DMS153 treated with DMSO at 0.1 percent for 48 hours (cell line): ENCODE measurements around the gene ZNF579.
A peak's percentile ranks its signal among the peaks of the same experiment; 100 is the strongest.
"Not testable (repeated sequence)": the region's sequence is repeated elsewhere in the genome, so short reads cannot be mapped to it uniquely, and the experiment has no call there.

Source experiments
- DNase-seq: peaks from one replicate; lab custom pipeline; 2025; ENCODE audit not compliant: unreplicated experiment; lab: John Stamatoyannopoulos, UW

Gene ZNF579

GRCh38 chr19:55594996-55595545, 14.4 kb upstream of the ZNF579 start:
- DNase-seq = no peak

GRCh38 chr19:55593096-55593772, 12.6 kb upstream of the ZNF579 start:
- DNase-seq = no peak

- DNase-seq = no peak
These were observed 11.9 kb upstream of the ZNF579 start for GRCh38 chr19:55592391-55593090.

DNA sequence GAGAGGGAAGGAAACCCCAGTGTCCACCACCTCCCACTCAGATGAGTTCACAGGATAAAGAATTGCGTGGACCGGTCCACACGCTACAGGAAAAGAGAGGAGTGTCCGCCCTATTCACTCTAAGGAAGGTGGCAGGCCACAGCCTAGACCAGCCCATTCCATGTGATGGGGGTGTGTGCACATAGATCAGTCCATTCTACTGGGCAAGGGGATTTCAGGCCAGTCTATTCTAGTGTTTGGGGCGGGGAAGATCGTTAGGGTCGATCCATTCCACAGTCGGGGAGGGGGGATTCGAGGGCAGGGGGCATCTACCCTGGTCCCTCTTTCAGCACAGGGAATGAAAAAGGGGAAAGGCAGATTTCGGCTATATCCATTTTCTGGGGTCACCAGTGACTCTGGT, 10.9 kb upstream of the ZNF579 start:
- no peak for DNase-seq

DNA sequence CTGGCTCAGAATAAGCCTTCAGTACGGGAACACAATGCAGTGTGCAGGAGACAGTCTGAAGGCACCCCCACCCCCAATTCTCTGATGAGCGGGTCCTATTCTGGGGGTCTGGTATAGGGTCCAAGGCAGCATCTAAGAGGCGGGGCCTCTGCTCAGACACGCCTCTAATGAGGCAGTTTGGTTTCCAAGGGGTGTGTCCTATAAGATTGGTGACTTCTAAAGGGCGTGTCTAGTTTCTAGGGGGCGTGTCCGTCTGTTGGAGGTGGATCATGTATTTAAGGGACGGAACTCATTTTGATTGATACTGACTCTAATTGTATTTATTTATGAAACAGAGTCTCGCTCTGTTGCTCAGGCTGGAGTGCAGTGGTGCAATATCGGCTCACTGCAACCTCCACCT, 10.0 kb upstream of the ZNF579 start:
- no peak for DNase-seq

- DNase-seq = no peak
These were observed 9.5 kb upstream of the ZNF579 start for GRCh38 chr19:55590109-55590508.

DNA sequence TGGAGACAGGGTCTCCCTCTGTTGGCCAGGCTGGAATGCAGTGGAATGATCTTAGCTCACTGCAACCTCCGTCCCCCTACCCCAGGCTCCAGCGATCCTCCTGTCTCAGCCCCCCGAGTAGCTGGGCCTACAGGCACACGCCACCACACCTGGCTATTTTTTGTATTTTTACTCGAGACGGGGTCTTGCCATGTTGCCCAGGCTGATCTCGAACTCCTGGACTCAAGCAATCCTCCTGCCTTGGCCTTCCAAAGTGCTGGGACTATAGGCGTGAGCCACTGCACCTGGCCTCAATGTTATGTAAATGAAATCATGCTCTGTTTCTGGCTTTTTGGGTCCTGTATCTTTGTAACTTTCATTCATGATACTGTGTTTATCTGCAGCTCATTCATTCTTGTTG, 8.1 kb upstream of the ZNF579 start:
- DNase-seq = no peak

DNA sequence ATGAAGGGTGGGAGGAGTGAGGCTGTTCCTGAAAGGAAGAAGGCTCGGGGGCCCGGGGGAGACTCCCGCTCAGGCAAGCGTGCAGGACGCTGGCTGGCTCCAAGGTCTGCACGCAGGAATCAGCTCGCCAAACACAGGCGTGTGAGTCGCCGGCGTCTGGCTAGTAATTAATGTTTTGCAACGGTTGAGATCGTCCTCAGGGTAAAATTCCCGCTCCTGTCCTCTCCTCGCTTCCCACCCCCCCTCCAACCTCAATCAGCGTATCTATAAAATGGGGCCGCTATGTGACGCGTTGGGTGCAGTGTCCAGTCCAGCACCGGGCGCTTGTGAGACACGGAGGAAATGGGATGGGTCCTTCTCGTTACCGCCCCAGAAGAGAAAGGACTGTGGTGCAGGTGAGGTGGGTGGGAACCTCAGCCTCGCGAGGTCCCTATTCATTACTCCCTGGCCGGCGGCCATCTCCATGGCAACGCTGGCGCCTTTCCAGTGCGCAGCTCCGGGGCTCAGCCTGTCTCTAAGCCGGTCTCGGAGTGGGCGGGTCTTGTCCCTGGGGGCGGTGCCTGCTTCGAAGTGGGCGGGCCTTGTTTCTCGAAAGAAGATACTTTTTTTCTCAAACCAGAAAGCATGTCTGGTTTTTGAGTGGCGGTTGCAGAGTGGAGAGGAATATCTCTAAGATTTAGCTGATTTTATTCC, 6.5 kb upstream of the ZNF579 start:
- peak; percentile 96 for DNase-seq

GRCh38 chr19:55585658-55586339, 5.2 kb upstream of the ZNF579 start:
- DNase-seq = peak; percentile 71

DNA sequence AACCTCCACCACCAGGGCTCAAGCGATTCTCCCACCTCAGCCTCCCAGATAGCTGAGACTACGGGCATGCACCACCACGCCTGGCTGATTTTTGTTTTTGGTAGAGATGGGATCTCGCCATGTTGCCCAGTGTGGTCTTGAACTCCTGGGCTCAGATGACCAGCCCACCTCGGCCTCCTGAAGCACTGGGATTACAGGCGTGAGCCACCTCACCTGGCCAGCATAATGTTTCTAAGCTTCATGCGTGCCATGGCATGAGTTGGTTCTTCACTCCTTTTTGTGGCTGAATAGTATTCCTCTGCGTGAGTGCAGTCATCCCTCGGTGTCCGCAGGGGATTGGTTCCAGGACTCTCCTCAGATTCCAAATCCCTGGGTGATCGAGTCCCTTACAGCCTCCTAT, 4.2 kb upstream of the ZNF579 start:
- DNase-seq = no peak

DNA sequence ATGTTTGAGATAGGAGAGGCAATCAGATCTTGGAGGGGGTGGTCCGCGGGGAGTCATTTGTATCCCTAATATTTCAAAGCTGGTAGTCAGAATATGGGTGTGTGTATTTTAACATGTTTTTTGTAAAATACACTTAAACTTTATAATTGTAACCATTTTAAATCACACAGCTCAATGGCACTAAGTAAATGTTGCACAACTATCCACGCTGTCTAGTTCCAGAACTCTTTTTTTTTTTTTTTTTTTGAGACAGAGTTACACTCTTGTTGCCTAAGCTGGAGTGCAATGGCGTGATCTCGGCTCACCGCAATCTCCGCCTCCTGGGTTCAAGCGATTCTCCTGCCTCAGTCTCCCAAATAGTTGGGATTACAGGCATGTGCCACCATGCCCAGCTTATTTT, 3.2 kb upstream of the ZNF579 start:
- DNase-seq = not testable (repeated sequence)

DNA sequence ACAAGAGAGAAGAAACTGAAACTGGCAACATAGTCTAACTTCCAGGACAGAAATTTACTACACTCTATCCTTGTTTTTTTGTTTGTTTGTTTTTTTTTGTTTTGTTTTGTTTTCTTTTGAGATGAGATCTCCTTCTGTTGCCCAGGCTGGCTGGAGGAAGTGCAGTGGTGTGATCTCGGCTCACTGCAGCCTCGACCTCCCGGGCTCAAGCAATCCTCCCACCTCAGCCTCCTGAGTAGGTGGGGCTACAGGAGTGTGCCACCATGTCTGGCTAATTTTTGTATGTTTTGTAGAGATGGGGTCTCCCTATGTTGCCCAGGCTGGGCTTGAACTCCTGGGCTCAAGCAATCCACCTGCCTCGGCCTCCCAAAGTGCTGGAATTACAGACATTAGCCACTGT, 1.6 kb upstream of the ZNF579 start:
- DNase-seq = not testable (repeated sequence)

GRCh38 chr19:55581823-55582223, 1.2 kb upstream of the ZNF579 start:
- no peak for DNase-seq

- no peak for DNase-seq
These were observed 636 bp upstream of the ZNF579 start for GRCh38 chr19:55581145-55581822.

DNA sequence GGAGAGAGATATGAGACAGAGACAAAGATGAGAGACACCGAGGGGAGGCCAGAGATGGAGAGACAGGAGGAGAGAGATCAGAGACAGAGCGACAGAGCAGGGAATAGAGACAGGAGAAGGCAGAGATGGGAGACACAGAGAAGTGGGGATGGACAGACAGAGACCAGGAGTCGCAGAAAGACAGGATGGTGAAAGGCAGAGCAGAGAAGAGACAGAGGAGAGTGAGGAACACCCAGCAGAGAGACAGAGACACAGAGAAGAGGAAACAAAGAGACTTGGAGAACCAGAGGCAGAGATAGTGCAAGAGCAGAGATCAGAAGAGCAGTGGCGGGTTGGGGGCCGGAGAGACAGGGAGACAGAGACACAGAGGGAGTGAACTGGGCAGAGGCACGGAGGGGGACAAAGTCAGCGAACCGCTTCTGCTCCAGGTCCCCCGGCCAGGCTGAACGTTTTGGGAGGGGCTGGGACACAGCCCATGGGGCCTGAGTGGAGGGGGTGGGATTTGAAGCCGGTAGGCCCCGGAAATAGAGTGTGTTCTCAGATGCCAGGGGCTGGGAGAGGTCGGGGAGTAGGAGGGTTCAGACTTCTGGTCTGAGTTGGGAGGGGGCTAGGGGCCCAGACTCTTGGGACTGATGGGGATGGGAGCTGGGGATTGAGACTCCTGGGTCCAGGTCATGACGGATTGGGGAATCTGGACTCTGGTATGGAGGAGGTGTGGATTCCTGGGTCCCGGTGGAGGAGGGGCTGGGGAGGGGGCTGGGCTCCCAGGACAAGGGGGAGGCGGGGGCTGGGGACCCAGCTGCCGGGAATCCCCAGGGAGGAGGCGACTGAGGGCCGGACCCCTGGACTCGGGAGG, 654 bp downstream of the ZNF579 start:
- DNase-seq = no peak

GRCh38 chr19:55578761-55579747, 1.6 kb downstream of the ZNF579 start:
- no peak for DNase-seq

GRCh38 chr19:55578031-55578760, 2.5 kb downstream of the ZNF579 start:
- no peak for DNase-seq

GRCh38 chr19:55576746-55577145, 3.9 kb downstream of the ZNF579 start:
- DNase-seq = no peak
